Measurements from ENCODE around the gene SERGEF.

The SERGEF gene

DNA sequence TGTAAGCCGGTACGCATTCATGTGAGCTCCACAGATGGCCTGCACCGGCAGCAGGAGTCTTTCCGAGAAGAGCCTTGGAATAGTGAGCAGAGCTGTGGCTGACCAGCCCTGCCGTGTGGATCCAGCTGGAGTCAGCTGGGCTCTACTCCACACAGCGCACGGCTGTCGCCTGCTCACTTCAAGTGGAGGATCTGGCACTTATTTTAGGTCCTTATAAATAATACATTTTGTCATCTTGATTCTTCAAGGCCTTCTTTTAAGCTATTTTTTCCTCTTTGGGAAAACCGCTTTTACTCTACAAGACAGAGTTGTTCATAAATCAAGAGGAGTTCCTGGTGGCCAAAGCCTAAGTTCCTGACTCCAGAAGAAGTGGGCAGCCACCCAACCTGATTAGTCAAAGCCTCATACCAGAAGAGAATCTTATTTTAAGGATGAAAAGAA, 184.5 kb downstream of the SERGEF start:
- Histone ChIP-seq H3K4me3 (replicated peaks; ENCODE audit: low read depth, low read length) (no peak overlapping the region), H3K36me3 (ENCODE audit: control insufficient read depth, insufficient read depth, low read length) (no peaks in the 10 kb centered on the region), H3K27me3 (replicated peaks; ENCODE audit: control insufficient read depth, insufficient read depth, low read length) (no peaks in the 10 kb centered on the region)
- DNase-seq (ENCODE audit: extremely low read depth, insufficient read length): no peak
- TF ChIP-seq CTCF (IDR thresholded peaks at IDR 0.05; ENCODE audit: insufficient read depth, low read length, poor library complexity, severe bottlenecking): no peak

DNA sequence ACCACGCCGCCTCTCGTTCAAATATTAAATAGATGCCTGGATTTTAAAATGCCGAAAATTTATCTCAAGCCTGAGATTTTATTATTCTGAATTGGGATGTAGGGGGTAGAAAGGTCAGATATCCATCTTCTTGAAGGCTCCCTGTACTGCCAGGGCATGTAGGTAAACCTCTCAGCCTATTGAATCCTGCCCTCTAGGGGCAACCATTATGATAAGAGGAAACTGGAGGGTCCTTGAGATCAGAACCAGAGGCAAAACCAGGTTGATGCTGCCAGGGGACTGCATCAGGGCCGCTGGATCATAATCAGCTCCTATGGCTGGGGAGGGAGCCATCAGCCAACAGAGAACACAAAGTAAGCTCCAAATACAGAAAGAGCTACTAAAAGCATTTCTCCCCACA, 185.8 kb downstream of the SERGEF start:
- H3K36me3 ChIP-seq (ENCODE audit: control insufficient read depth, insufficient read depth, low read length): no peaks in the 10 kb centered on the region
- H3K4me3 ChIP-seq (replicated peaks; ENCODE audit: low read depth, low read length): no peak overlapping the region
- no peak for DNase-seq (ENCODE audit: extremely low read depth, insufficient read length)
- no peak for TF ChIP-seq CTCF (IDR thresholded peaks at IDR 0.05; ENCODE audit: insufficient read depth, low read length, poor library complexity, severe bottlenecking)
- H3K27me3 ChIP-seq (replicated peaks; ENCODE audit: control insufficient read depth, insufficient read depth, low read length): no peaks in the 10 kb centered on the region

DNA sequence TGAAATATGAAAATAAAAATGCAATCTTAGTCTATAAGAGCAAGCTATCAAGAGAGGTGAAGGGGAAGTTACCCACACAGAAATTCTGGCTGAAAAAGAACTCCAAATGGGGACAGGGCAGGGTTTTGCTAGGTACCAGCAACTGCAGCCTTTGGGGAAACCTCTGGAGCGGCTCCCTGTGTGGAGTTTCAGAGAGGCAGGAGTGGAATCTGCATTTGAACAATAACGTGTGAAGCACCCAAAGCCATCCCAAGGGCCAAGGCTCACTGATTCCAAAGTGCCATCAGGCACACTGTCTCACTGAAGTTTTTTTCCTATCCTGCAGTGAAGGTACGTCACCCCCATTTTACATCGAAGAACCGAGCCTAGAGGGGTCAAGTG, 190.5 kb downstream of the SERGEF start:
- no peak for TF ChIP-seq CTCF (IDR thresholded peaks at IDR 0.05; ENCODE audit: insufficient read depth, low read length, poor library complexity, severe bottlenecking)
- Histone ChIP-seq H3K27me3 (replicated peaks; ENCODE audit: control insufficient read depth, insufficient read depth, low read length) (no peaks in the 10 kb centered on the region), H3K36me3 (ENCODE audit: control insufficient read depth, insufficient read depth, low read length) (no peaks in the 10 kb centered on the region), H3K4me3 (replicated peaks; ENCODE audit: low read depth, low read length) (no peak overlapping the region)
- no peak for DNase-seq (ENCODE audit: extremely low read depth, insufficient read length)

DNA sequence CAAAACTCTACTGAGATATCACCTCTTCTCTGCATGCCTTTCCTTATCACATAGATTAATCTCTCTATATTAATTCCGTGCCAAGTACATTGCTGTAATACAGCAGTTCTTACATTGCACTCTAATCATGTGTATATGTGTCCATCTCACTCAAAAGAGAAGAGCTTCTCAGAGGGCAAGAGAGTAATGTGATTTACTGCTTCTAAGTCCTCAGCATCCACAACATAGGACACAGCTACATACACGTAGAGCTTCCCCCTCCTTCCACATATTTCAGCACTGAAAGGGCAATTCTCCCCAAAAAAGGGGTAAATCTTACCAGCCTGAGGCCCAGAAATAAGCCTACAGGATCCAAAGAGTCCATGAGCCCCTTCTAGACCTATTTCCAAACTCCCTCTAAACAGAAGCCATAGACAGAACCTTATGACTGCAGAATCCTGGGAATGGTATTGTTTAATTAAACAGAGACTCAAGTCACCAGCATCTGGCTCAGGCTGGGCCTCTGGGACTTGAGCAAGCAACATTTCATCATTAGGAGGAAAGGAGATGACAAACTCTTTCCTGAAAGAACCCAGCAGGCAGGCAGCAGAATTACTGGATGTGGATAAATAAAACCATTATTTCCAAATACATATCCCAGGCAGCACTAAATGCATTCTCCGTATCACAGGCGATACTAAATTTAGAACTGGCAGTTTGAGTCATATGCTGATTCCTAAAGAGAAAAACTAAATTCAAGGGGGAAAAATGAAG, 191.0 kb downstream of the SERGEF start:
- DNase-seq (ENCODE audit: extremely low read depth, insufficient read length): no peak
- Histone ChIP-seq H3K4me3 (replicated peaks; ENCODE audit: low read depth, low read length) (no peak overlapping the region), H3K27me3 (replicated peaks; ENCODE audit: control insufficient read depth, insufficient read depth, low read length) (no peaks in the 10 kb centered on the region), H3K36me3 (ENCODE audit: control insufficient read depth, insufficient read depth, low read length) (no peaks in the 10 kb centered on the region)
- no peak for TF ChIP-seq CTCF (IDR thresholded peaks at IDR 0.05; ENCODE audit: insufficient read depth, low read length, poor library complexity, severe bottlenecking)

GRCh38 chr11:17816232-17816931, 196.5 kb downstream of the SERGEF start:
- TF ChIP-seq CTCF (IDR thresholded peaks at IDR 0.05; ENCODE audit: insufficient read depth, low read length, poor library complexity, severe bottlenecking): no peak
- Histone ChIP-seq H3K4me3 (replicated peaks; ENCODE audit: low read depth, low read length) (no peak overlapping the region), H3K36me3 (ENCODE audit: control insufficient read depth, insufficient read depth, low read length) (no peaks in the 10 kb centered on the region), H3K27me3 (replicated peaks; ENCODE audit: control insufficient read depth, insufficient read depth, low read length) (no peaks in the 10 kb centered on the region)
- DNase-seq (ENCODE audit: extremely low read depth, insufficient read length): no peak
